OCI-LY1 (cell line): ENCODE data around the gene MTNR1A.

Experiments used
- H2AFZ ChIP-seq: fragments of 200-600 bp; sonication (generic), shearing (Covaris generic); 2 replicates; pipeline ENCODE4 v1.6.0; 2014; ENCODE audit warnings: antibody characterized with exemption, mild to moderate bottlenecking, low read length
- H3F3A ChIP-seq: fragments of 200-600 bp; sonication (generic), shearing (Covaris generic); 2 replicates; pipeline ENCODE4 v1.6.0; 2014; ENCODE audit warnings: mild to moderate bottlenecking, antibody characterized with exemption, low read length, moderate library complexity; ENCODE audit not compliant: insufficient read depth
- H3K27ac ChIP-seq: fragments of 200-600 bp; sonication (generic); 2 replicates; pipeline ENCODE4 v1.5.1; 2014; ENCODE audit warnings: low read length, mixed run types, mild to moderate bottlenecking, low read depth; ENCODE audit not compliant: poor library complexity, severe bottlenecking
- H3K27me3 ChIP-seq: fragments of 200-600 bp; sonication (generic); 2 replicates; pipeline ENCODE4 v1.6.0; 2014; ENCODE audit warnings: antibody characterized with exemption, mild to moderate bottlenecking, low read length, moderate library complexity; ENCODE audit not compliant: insufficient read depth
- H3K36me3 ChIP-seq: fragments of 200-600 bp; sonication (generic); 2 replicates; pipeline ENCODE4 v1.6.1; 2014; ENCODE audit warnings: mild to moderate bottlenecking, antibody characterized with exemption, low read length, moderate library complexity, mixed read lengths; ENCODE audit not compliant: insufficient read depth
- H3K4me1 ChIP-seq: fragments of 200-600 bp; sonication (generic); 2 replicates; pipeline ENCODE4 v1.5.1; 2014; ENCODE audit warnings: mild to moderate bottlenecking, low read length, moderate library complexity; ENCODE audit not compliant: insufficient read depth, severe bottlenecking
- H3K4me2 ChIP-seq: fragments of 200-600 bp; sonication (generic), shearing (Covaris generic); 2 replicates; pipeline ENCODE4 v1.6.1; 2014; ENCODE audit warnings: low read length
- H3K4me3 ChIP-seq: fragments of 200-600 bp; sonication (generic); 2 replicates; pipeline ENCODE4 v1.5.1; 2014; ENCODE audit warnings: low read length, low read depth, mild to moderate bottlenecking, mixed read lengths; ENCODE audit not compliant: poor library complexity, severe bottlenecking
- H3K79me2 ChIP-seq: fragments of 200-600 bp; shearing (Covaris generic); 2 replicates; pipeline ENCODE4 v1.6.1; 2016; ENCODE audit warnings: mixed run types, low read length, mixed read lengths; ENCODE audit not compliant: insufficient read depth
- H3K9ac ChIP-seq: fragments of 200-600 bp; sonication (generic), shearing (Covaris generic); 2 replicates; pipeline ENCODE4 v1.6.1; 2014; ENCODE audit warnings: mild to moderate bottlenecking, low read length, mixed read lengths
- H3K9me2 ChIP-seq: fragments of 200-600 bp; sonication (generic), shearing (Covaris generic); 2 replicates; pipeline ENCODE4 v1.6.1; 2014; ENCODE audit warnings: low read depth, mild to moderate bottlenecking, low read length, mixed read lengths
- H3K9me3 ChIP-seq: fragments of 200-600 bp; shearing (Covaris generic); 2 replicates; pipeline ENCODE4 v1.6.1; 2014; ENCODE audit warnings: low read length, mixed read lengths
- H4K20me1 ChIP-seq: fragments of 200-600 bp; sonication (generic), shearing (Covaris generic); 2 replicates; pipeline ENCODE4 v1.6.0; 2016; ENCODE audit warnings: mild to moderate bottlenecking, low read length; ENCODE audit not compliant: insufficient read depth
- CTCF ChIP-seq: fragments of 200-600 bp; sonication (generic), shearing (Covaris generic); IDR thresholded peaks from 2 replicates; pipeline ENCODE4 v1.5.1; 2017; ENCODE audit warnings: mild to moderate bottlenecking, antibody characterized with exemption, low read length, moderate library complexity, mixed read lengths
- EZH2 ChIP-seq: fragments of 200-600 bp; sonication (generic), shearing (Covaris generic); IDR thresholded peaks from 2 replicates; pipeline ENCODE4 v1.8.0; 2017; ENCODE audit warnings: borderline replicate concordance, mixed run types, mild to moderate bottlenecking, antibody characterized with exemption, low read length, moderate library complexity, mixed read lengths

The MTNR1A gene

GRCh38 chr4:186599483-186599882 is 44.1 kb upstream of the MTNR1A start:
- Histone ChIP-seq H3K4me2 (no peak overlapping the region), H3K4me1 (no peaks in the 10 kb centered on the region), H2AFZ (no peak overlapping the region), H3K4me3 (no peak overlapping the region), H3K79me2 (no peaks in the 10 kb centered on the region), H3F3A (no peaks in the 10 kb centered on the region), H3K9ac (no peak overlapping the region), H4K20me1 (no peaks in the 10 kb centered on the region), H3K9me2 (no peaks in the 10 kb centered on the region), H3K27ac (no peak overlapping the region), H3K9me3 (peaks cover 8% of the 10 kb centered on the region; the same call in 1 of the 2 replicates), H3K36me3 (no peaks in the 10 kb centered on the region; the same call in 1 of the 2 replicates), H3K27me3 (no peaks in the 10 kb centered on the region)
- TF ChIP-seq CTCF = no peak
- TF ChIP-seq EZH2 = no peak

GRCh38 chr4:186598686-186599085 is 43.3 kb upstream of the MTNR1A start:
- H3K27ac ChIP-seq = no peak overlapping the region
- no peaks in the 10 kb centered on the region for H3K27me3 ChIP-seq
- no peaks in the 10 kb centered on the region for H3K9me2 ChIP-seq
- no peak for TF ChIP-seq CTCF
- TF ChIP-seq EZH2 = no peak
- H3K4me3 ChIP-seq = no peak overlapping the region
- no peaks in the 10 kb centered on the region; the same call in 1 of the 2 replicates for H3K36me3 ChIP-seq
- no peak overlapping the region for H3K4me2 ChIP-seq
- H2AFZ ChIP-seq = no peak overlapping the region
- H3K9ac ChIP-seq = no peak overlapping the region
- peaks cover 8% of the 10 kb centered on the region; the same call in 1 of the 2 replicates for H3K9me3 ChIP-seq
- no peaks in the 10 kb centered on the region for H3K79me2 ChIP-seq
- no peaks in the 10 kb centered on the region for H3F3A ChIP-seq
- no peaks in the 10 kb centered on the region for H4K20me1 ChIP-seq
- peaks cover under 1% of the 10 kb centered on the region for H3K4me1 ChIP-seq

- H2AFZ ChIP-seq = no peak overlapping the region
- no peaks in the 10 kb centered on the region for H3F3A ChIP-seq
- no peak overlapping the region for H3K27ac ChIP-seq
- TF ChIP-seq EZH2 (no peak), CTCF (no peak)
- no peaks in the 10 kb centered on the region for H4K20me1 ChIP-seq
- no peak overlapping the region for H3K4me3 ChIP-seq
- H3K4me1 ChIP-seq = peaks cover 18% of the 10 kb centered on the region
- no peaks in the 10 kb centered on the region for H3K27me3 ChIP-seq
- H3K9ac ChIP-seq = no peak overlapping the region
- H3K4me2 ChIP-seq = no peak overlapping the region
- no peaks in the 10 kb centered on the region for H3K79me2 ChIP-seq
- no peaks in the 10 kb centered on the region for H3K9me2 ChIP-seq
- H3K9me3 ChIP-seq = peaks cover 11% of the 10 kb centered on the region
- no peaks in the 10 kb centered on the region; the same call in 1 of the 2 replicates for H3K36me3 ChIP-seq
These were observed 41.6 kb upstream of the MTNR1A start for GRCh38 chr4:186596850-186597390.
